Body of pancreas (tissue), 4 donors: Measurements from ENCODE around the gene GPD1L. TPM values are rescaled to one million over a fixed set of nuclear protein-coding genes. Genes with fewer than 3 reads are reported as not detected.
"Not testable (repeated sequence)": the region's sequence is repeated elsewhere in the genome, so short reads cannot be mapped to it uniquely, and the experiment has no call there.

ENCODE experiments used
- ATAC-seq: fragments of 150-250 bp; one replicate; pipeline ENCODE4 v1.9.1; 2016
- DNase-seq, 4 donors: peaks; one replicate each; pipeline ENCODE4 v3.0.0-alpha.2; 2019
- H3K27ac ChIP-seq, 4 donors: fragments of 200-600 bp; sonication (generic); 1 replicate in 3 of 4; 2 replicates in 1 of 4; pipeline versions ENCODE4 v1.5.1 to v1.6.1; 2016 to 2019; ENCODE audit warnings: mild to moderate bottlenecking in 1 of 4, mixed read lengths in 1 of 4, moderate library complexity in 1 of 4
- H3K27me3 ChIP-seq, 2 donors: fragments of 200-600 bp; sonication (generic); one replicate each; pipeline ENCODE4 v1.6.0; 2016; ENCODE audit warnings: mild to moderate bottlenecking in 1 of 2
- H3K36me3 ChIP-seq, 2 donors: fragments of 200-600 bp; sonication (generic); replicated peaks in 1 of 2; 2 replicates each; pipeline ENCODE4 v1.5.1; 2016; ENCODE audit warnings: low read depth in 2 of 2; ENCODE audit not compliant: insufficient read depth in 1 of 2
- H3K4me1 ChIP-seq: fragments of 200-600 bp; sonication (generic); one replicate; pipeline ENCODE4 v1.6.0; 2016
- H3K4me3 ChIP-seq, 2 donors: fragments of 200-600 bp; sonication (generic); 1 replicate in 1 of 2; 2 replicates in 1 of 2; pipeline ENCODE4 v1.5.1; 2016 to 2019
- H3K9me3 ChIP-seq, 3 donors: fragments of 200-600 bp; sonication (generic); 1 replicate in 2 of 3; 2 replicates in 1 of 3; pipeline ENCODE4 v1.5.1; 2016
- CTCF ChIP-seq, 7 experiments: fragments of 450-650 bp in 4 of 7; fragments of 200-600 bp in 3 of 7; sonication (generic) in 3 of 7; IDR thresholded peaks; one replicate each; pipeline ENCODE4 v1.5.1; 2016 to 2019; ENCODE audit warnings: antibody characterized with exemption in 7 of 7
- POLR2A ChIP-seq, 3 donors: fragments of 450-650 bp; IDR thresholded peaks; one replicate each; pipeline ENCODE4 v1.6.1; 2016; ENCODE audit warnings: antibody characterized with exemption in 3 of 3, mild to moderate bottlenecking in 2 of 3
- WGBS, 2 donors: methylation state at CpG; one replicate each; pipeline ENCODE4 v1.1.5; 2017; 5-methylcytosine and 5-hydroxymethylcytosine counted together
- intact Hi-C: fragments of 100-400 bp; cut with DNase I; formaldehyde crosslinking; loops from one replicate; pipeline ENCODE4 v1.15.1; 2023
- total RNA-seq, 2 donors: library from RNA; depleted of rRNA; stranded (reverse); fragments of >200 nt; gene quantifications; one replicate each; pipeline ENCODE4 v1.1.0, GENCODE V29; 2016

GPD1L gene
- total RNA-seq, 2 donors from 2014 or later = 23.6 to 97.6 TPM

DNA sequence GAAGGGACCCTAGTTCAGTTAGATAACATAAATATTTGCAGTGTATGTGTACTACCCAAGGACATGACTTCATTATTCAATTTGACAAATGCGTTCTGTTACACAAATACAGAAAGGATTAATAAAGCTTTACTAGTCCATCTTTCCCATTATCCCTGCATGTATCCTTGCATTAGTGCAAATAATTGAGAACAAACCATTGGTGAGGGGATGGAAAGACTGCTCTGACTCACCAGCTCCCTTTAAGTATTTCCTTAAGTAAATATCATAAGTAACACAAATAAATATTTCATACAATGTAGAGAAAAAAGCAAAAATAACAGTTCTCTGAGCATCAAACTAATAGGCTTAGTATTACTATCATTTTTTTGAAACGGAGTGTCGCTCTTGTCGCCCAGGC is 1.9 kb upstream of the GPD1L start:
- ATAC-seq (no peak), DNase-seq (no peak)
- WGBS, 2 donors = 94 to 97% methylated on average over 4 of the region's 4 CpGs
- no peak overlapping the region for H3K27ac ChIP-seq
- no peaks in the 10 kb centered on the region for H3K36me3 ChIP-seq
- TF ChIP-seq POLR2A (IDR thresholded peaks at IDR 0.05) = no peak
- no peak for TF ChIP-seq CTCF (IDR thresholded peaks at IDR 0.05)
- intact Hi-C loops = no loop called here
- no peak overlapping the region for H3K4me3 ChIP-seq
- H3K9me3 ChIP-seq = peaks cover 0 to 8% (median 0%) of the 10 kb centered on the region in 3 donors
- H3K27me3 ChIP-seq = no peaks in the 10 kb centered on the region
- H3K4me1 ChIP-seq = peaks cover 30% of the 10 kb centered on the region

GRCh38 chr3:32105291-32106131 is 909 bp upstream of the GPD1L start:
- no peaks in the 10 kb centered on the region for H3K27me3 ChIP-seq
- WGBS, 2 donors = 86 to 94% methylated on average over 7 of the region's 7 CpGs
- TF ChIP-seq POLR2A (IDR thresholded peaks at IDR 0.05) = no peak
- no peak for TF ChIP-seq CTCF (IDR thresholded peaks at IDR 0.05)
- peaks cover 40% of the 10 kb centered on the region for H3K4me1 ChIP-seq
- H3K4me3 ChIP-seq = no peak overlapping the region
- DNase-seq = no peak
- peak overlapping the region in 2 of 4 donors; percentile 86 to 93 for H3K27ac ChIP-seq
- intact Hi-C loops = no loop called here
- no peaks in the 10 kb centered on the region for H3K36me3 ChIP-seq
- ATAC-seq = no peak
- H3K9me3 ChIP-seq = peaks cover 0 to 6% (median 0%) of the 10 kb centered on the region in 3 donors

DNA sequence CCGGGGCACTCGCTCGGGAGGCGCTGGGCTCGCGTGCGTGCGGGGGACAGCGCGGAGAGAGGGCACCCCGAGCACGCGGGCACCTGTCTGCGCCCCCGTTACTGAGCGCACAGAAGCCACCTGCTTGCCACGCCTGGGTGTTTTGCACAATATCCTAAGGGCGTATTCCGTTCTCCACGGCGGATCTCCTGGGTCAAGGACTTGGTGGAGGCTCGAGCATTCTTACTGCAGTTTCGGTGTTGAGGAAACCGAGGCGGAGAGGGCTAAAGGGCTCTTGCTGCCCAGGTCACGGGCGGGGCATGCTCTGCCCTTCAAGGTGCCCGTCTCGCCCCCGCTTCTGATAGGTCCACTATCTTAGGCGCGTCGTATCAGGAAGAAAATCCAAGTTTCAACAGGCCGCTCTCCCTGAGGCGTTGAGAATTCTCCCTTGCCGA is 526 bp downstream of the GPD1L start:
- Histone ChIP-seq H3K27ac (peak overlapping the region; percentile 83 to 93 (median 86)), H3K36me3 (no peaks in the 10 kb centered on the region), H3K9me3 (peaks cover 0 to 4% (median 0%) of the 10 kb centered on the region in 3 donors), H3K4me3 (peak overlapping the region; percentile 68 to 81), H3K4me1 (peaks cover 54% of the 10 kb centered on the region), H3K27me3 (no peaks in the 10 kb centered on the region)
- peak in 2 of 3 donors; percentile 6 to 68 for TF ChIP-seq POLR2A (IDR thresholded peaks at IDR 0.05)
- no peak for TF ChIP-seq CTCF (IDR thresholded peaks at IDR 0.05)
- ATAC-seq (peak; percentile 63), DNase-seq (peak; percentile 70 to 78 (median 72))
- intact Hi-C loops = no loop called here
- 0 to 2% methylated on average over 19 to 35 of the region's 36 CpGs for WGBS, 2 donors

- H3K27me3 ChIP-seq, DNase-seq, ATAC-seq, intact Hi-C loops, H3K27ac ChIP-seq, H3K9me3 ChIP-seq, H3K4me3 ChIP-seq, H3K36me3 ChIP-seq: not testable (repeated sequence)
- 85 to 88% methylated on average over 9 of the region's 9 CpGs for WGBS, 2 donors
- peaks cover 55% of the 10 kb centered on the region for H3K4me1 ChIP-seq
These were observed 1.8 kb downstream of the GPD1L start for GRCh38 chr3:32108224-32108623.

DNA sequence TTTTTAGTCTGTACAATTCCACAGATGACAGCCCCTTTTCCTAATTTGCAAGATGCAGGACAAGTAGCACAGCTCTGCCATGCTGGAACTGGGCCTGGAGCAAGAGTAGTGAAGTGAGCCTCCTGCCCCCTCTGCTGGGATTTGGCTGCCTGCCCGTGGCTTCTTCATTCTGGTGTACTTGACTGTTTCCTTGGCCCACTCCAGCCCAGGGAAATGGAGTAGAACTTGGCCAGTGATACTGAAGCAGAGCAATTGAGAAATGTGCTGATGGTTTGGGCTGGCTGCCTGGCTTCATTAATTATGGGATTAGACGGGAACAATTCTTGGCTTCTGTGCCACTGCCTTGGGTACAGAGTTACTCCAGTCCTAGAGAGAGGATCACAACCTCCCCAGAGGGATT is 2.8 kb downstream of the GPD1L start:
- Histone ChIP-seq H3K36me3 (no peaks in the 10 kb centered on the region), H3K9me3 (no peaks in the 10 kb centered on the region), H3K27me3 (no peaks in the 10 kb centered on the region), H3K27ac (peak overlapping the region; percentile 48 to 70 (median 60)), H3K4me3 (no peak overlapping the region), H3K4me1 (peaks cover 59% of the 10 kb centered on the region)
- ATAC-seq (peak; percentile 6), DNase-seq (peak; percentile 67 to 82 (median 79))
- intact Hi-C loops = no loop called here
- no peak for TF ChIP-seq CTCF (IDR thresholded peaks at IDR 0.05)
- TF ChIP-seq POLR2A (IDR thresholded peaks at IDR 0.05) = no peak
- 6 to 13% methylated on average over 2 of the region's 2 CpGs for WGBS, 2 donors
